ACHN (cell line): ENCODE data around the gene DGKZ.
"Not testable (repeated sequence)": the region's sequence is repeated elsewhere in the genome, so short reads cannot be mapped to it uniquely, and the experiment has no call there.

Source experiments
- DNase-seq: peaks from one replicate; pipeline ENCODE4 v3.0.0-alpha.2; 2015
- in situ Hi-C: cut with HindIII; loops from 2 replicates; pipeline ENCODE4 v1.10.0; 2017; ENCODE audit warnings: low sequenced_read_pairs, low pct_ligation_motif_present, low pct_unique_long_range_greater_than_20kb

DGKZ gene

GRCh38 chr11:46376258-46377050 is 29.2 kb downstream of the DGKZ start:
- no peak for DNase-seq
- in situ Hi-C loops, result no loop called here

- in situ Hi-C loops, result no loop called here
- DNase-seq, result no peak
Measured at GRCh38 chr11:46377290-46377689, 30.0 kb downstream of the DGKZ start.

GRCh38 chr11:46377831-46378230 is 30.6 kb downstream of the DGKZ start:
- no peak for DNase-seq
- in situ Hi-C loops, result no loop called here

GRCh38 chr11:46378296-46378695 is 31.0 kb downstream of the DGKZ start:
- DNase-seq, result no peak
- in situ Hi-C loops, result no loop called here

GRCh38 chr11:46378811-46379481 is 31.7 kb downstream of the DGKZ start:
- DNase-seq, result no peak
- in situ Hi-C loops, result no loop called here

GRCh38 chr11:46379482-46380293 is 32.4 kb downstream of the DGKZ start:
- DNase-seq, result not testable (repeated sequence)

GRCh38 chr11:46380340-46381047 is 33.2 kb downstream of the DGKZ start:
- DNase-seq, result peak; percentile 51
- in situ Hi-C loops, result no loop called here

More at GRCh38 chr11:46379482-46380293, 32.4 kb downstream of the DGKZ start:
- in situ Hi-C loops, result not testable (repeated sequence)

- DNase-seq, result peak; percentile 35
- in situ Hi-C loops, result no loop called here
Measured at GRCh38 chr11:46381048-46381818, 34.0 kb downstream of the DGKZ start, which contains the start of gene MDK. TSS of gene MDK (plus strand) at chr11:46381669. CDS start at chr11:46382058, 389 bp downstream.

GRCh38 chr11:46381819-46382645 is 34.8 kb downstream of the DGKZ start:
- in situ Hi-C loops, result no loop called here
- DNase-seq, result peak; percentile 37

- in situ Hi-C loops, result no loop called here
- DNase-seq, result peak; percentile 50
Measured at GRCh38 chr11:46382646-46383403, 35.6 kb downstream of the DGKZ start.

GRCh38 chr11:46383404-46383758 is 36.1 kb downstream of the DGKZ start:
- in situ Hi-C loops, result no loop called here
- no peak for DNase-seq

GRCh38 chr11:46383974-46384701 is 36.9 kb downstream of the DGKZ start:
- no peak for DNase-seq
- in situ Hi-C loops, result no loop called here

GRCh38 chr11:46385169-46386004 is 38.1 kb downstream of the DGKZ start:
- no peak for DNase-seq
- in situ Hi-C loops, result no loop called here

GRCh38 chr11:46386005-46386578 is 38.8 kb downstream of the DGKZ start:
- no peak for DNase-seq
- in situ Hi-C loops, result no loop called here

- in situ Hi-C loops, result no loop called here
- DNase-seq, result no peak
Measured at GRCh38 chr11:46386674-46387073, 39.4 kb downstream of the DGKZ start.
